Left renal pelvis (tissue), 4 donors: Measurements from ENCODE around the gene ERC2. TPM values are rescaled to one million over a fixed set of nuclear protein-coding genes. Genes with fewer than 3 reads are reported as not detected.
A peak's percentile ranks its signal among the peaks of the same experiment; 100 is the strongest.

ENCODE experiments used
- DNase-seq, 4 donors: peaks; one replicate each; pipeline ENCODE4 v3.0.0-alpha.2; 2013; ENCODE audit warnings: low read depth in 4 of 4, low spot score in 3 of 4
- polyA plus RNA-seq, 4 donors: library from polyadenylated mRNA; unstranded; fragments of 120-200 nt; gene quantifications; one replicate each; pipeline ENCODE4 v1.2.1, GENCODE V29; 2013; ENCODE audit not compliant: insufficient read length in 4 of 4

Gene ERC2
- polyA plus RNA-seq, 4 donors = 1.2 to 5.3 (median 2.9) TPM

GRCh38 chr3:56133423-56133822 lies 334.8 kb downstream of the ERC2 start:
- no peak for DNase-seq

GRCh38 chr3:56132762-56133161 lies 335.5 kb downstream of the ERC2 start:
- DNase-seq = no peak

DNA sequence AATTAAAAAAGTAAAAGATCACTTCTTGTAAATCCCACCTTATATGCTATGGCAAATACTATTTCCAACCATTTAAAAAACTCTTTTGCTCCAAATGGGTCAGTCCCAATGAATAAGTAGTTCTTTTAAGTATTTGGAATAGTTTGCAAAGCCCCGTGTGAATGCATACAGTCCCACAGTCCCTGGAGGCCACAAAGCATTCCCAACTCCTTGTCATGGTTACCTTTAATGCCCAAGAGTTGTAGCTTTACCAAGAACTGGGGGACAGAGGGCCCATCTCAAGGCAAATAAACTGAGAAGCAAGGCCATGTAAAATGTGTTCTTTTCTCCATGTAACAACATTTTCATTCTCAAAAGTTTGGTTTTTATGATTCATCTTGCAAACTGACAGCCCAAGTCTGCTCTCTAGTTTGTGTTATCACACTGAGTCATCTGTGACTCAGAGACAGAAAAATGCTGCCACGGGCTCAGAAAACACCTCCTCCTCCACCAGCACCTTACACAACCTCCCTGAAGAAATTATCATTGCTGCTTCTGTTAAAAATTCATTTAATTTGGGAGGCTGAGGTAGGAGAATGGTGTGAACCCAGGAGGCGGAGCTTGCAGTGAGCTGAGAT lies 336.2 kb downstream of the ERC2 start:
- no peak for DNase-seq

- no peak for DNase-seq
Observed at GRCh38 chr3:56130036-56130435, 338.2 kb downstream of the ERC2 start.

DNA sequence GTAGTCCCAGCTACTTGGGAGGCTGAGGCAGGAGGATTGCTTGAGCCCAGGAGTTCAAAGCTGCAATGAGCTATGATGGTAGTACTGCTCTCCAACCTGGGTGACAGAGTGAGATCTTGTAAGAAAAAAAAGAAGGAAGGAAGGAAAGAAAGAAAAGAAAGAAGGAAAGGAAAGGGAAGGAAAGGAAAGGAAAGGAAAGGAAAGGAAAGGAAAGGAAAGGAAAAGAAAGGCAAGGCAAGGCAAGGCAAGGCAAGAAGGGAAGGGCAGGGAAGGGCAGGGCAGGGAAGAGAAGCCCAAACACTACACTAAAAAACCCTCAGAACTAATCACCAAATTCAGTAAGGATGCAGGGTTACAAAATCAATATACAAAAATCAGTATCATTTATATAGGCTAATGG lies 341.6 kb downstream of the ERC2 start:
- DNase-seq = no peak

- DNase-seq = peak in 2 of 4 donors; percentile 10 to 17
Observed at GRCh38 chr3:56125358-56126005, 342.8 kb downstream of the ERC2 start.

GRCh38 chr3:56124546-56124945 lies 343.7 kb downstream of the ERC2 start:
- no peak for DNase-seq

GRCh38 chr3:56123487-56123886 lies 344.8 kb downstream of the ERC2 start:
- DNase-seq = no peak

DNA sequence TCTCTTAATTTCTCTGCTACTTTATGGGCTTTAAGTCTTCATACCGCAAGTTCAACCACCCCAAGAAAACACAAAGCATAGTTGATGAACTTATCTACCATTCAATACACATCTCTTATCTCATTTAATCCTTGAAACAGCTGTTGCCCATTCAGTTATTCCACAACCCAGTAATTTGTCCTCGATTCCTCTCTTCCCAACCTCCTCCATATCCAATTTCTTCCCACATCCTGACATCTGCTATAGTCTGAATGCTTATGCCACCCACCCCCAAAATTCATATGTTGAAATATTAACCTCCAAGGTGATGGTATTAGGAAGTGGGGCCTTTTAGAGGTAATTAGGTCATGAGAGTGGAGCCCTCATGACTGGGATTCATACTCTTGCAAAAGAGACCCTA lies 345.4 kb downstream of the ERC2 start:
- DNase-seq = no peak

GRCh38 chr3:56121716-56122115 lies 346.6 kb downstream of the ERC2 start:
- no peak for DNase-seq

- DNase-seq = no peak
Observed at GRCh38 chr3:56119575-56120349, 348.5 kb downstream of the ERC2 start.

GRCh38 chr3:56118968-56119367 lies 349.3 kb downstream of the ERC2 start:
- DNase-seq = no peak

DNA sequence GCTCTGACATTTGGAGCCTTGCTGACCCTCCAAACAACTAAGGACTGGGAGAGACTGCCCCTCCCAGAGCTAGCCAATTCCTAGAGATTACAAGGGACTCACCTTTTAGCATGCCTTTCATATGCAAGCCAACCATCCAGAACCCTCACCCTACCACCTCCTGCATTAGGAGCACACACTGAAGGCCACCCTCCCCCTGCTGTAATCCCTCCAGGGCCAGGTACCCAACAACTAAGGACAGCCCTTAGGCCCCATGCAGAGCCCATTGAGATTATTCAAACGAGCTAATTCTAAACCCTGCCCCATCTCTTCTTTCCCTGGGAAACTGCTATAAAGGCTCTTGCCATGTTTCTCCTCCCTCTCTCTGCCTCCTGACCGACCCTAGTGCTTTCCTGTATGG lies 352.6 kb downstream of the ERC2 start:
- no peak for DNase-seq

DNA sequence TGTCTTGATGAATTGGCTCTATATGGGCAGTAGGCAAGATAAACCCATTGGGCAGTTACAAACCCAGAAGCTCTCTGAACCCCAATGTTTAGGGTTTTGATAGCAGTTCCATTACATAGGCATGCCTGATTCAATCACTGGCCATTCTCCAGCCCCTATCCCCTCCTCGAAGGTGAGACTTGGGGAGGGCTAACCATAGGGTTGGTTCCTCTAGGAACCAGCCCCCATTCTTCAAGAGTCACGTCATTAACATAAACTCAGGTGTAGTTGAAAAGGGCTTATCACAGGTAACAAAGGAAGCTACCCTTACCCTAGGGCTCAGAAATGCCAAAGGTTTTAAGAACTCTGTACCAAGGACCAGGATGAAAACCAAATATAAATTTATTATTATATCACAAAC lies 353.1 kb downstream of the ERC2 start:
- DNase-seq = no peak

- DNase-seq = no peak
Observed at GRCh38 chr3:56113908-56114307, 354.4 kb downstream of the ERC2 start.

- no peak for DNase-seq
Observed at GRCh38 chr3:56113231-56113630, 355.0 kb downstream of the ERC2 start.

DNA sequence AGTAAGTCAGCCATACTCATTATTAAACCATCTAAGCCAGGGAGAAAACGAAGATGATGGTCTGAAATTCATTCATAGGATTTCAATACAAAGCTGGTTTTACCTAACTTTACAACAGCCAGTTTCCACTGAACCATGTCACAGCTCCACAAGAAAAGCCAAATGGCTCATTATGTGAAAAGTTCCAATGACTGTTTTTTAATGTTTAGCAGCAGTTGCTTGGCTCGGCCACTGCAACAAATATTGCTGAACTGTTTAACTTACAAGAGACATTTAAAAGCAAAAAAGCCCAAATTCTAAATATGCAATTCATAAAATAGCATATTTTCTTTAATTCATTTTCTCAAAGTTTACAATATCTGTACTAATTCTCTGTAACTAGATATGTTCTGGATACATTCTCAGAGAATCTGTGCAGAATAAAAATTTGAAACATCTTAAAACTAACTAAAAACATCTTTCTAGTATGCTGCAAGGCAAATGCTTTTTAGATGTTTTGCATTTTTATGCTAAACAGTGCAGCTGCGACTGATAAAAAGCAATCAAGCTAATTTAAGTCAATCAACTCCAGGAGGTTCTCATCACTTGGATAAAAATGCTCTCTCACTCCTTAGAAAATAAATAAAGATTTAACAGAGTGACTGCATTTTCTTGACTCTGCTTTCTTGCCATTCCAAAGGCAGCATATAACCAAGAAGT lies 356.5 kb downstream of the ERC2 start:
- no peak for DNase-seq

GRCh38 chr3:56110886-56111285 lies 357.4 kb downstream of the ERC2 start:
- no peak for DNase-seq

DNA sequence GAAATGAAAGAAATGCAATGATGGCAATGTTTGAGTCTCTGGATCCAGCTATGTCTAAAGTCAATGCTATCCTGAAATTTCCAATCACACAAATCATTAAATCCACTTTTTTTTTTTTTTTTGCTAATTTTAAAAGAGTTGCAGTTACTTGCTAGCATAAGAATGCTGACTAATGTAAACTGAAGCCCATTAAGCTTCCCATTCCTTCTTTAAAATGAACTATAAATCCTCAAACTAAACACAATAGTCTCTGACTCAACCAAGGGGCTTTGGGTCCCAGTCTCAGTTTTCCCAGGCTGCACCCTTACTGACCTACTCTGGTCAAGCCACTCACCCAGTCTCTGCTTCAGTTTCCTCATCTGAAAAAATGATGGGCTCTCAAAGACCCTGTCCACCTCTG lies 361.1 kb downstream of the ERC2 start:
- DNase-seq = no peak

DNA sequence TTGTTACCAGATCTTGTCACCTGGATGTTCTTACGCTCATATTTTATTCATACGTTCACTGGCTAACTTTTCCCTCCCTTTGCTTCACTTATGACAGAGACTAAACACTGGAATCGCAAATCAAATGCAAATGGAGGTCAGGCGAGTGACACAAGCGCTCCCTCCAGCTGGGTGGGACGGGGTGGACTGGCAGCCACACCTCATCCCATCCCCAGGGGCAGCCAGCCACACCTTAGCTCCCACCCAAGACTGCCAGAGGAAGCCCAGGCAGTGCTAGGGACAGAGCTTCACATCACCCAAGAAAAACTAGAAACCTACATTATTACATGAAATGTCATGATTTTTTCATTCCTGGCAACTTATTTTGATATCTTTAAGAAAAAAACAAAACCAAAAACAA lies 366.2 kb downstream of the ERC2 start:
- DNase-seq = no peak

DNA sequence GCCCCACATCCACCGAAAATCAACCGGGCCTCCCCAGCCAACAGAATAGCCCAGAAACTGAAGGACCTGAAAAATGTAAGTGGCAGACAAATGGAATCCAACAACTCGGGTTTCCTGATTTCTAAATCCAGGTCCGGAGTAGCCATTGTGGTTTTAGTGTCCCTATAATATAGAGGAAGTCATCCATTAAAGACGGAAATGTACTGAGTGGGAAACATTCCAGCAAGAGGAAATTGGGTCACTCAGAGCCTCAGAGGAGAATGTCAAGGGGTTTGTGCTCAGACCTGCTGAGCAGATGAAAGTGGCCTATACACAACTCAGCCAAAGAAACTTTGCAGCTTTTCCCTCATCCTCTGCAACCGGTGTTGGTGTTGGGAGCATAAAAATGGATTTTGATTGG lies 366.7 kb downstream of the ERC2 start:
- DNase-seq = no peak
